ACC112 (cell line): ENCODE data around the gene CREB5.
A peak's percentile ranks its signal among the peaks of the same experiment; 100 is the strongest.

Experiments
- H2AFZ ChIP-seq: fragments of 200-600 bp; sonication (generic); one replicate; pipeline ENCODE4 v1.6.0; 2017; ENCODE audit warnings: antibody characterized with exemption, low read length; ENCODE audit not compliant: unreplicated experiment
- H3K27ac ChIP-seq: fragments of 200-600 bp; sonication (generic); 2 replicates; pipeline ENCODE4 v1.5.1; 2014; ENCODE audit warnings: low read depth, mild to moderate bottlenecking, antibody characterized with exemption, low read length, moderate library complexity
- H3K27me3 ChIP-seq: fragments of 200-600 bp; sonication (generic); 2 replicates; pipeline ENCODE4 v1.6.1; 2014; ENCODE audit warnings: mild to moderate bottlenecking, antibody characterized with exemption, low read length, moderate library complexity, mixed read lengths; ENCODE audit not compliant: insufficient read depth
- H3K36me3 ChIP-seq: fragments of 200-600 bp; sonication (generic); 2 replicates; pipeline ENCODE4 v1.6.1; 2016; ENCODE audit warnings: mild to moderate bottlenecking, antibody characterized with exemption, low read length, moderate library complexity, mixed read lengths; ENCODE audit not compliant: insufficient read depth
- H3K4me1 ChIP-seq: fragments of 200-600 bp; sonication (generic); one replicate; pipeline ENCODE4 v1.6.1; 2016; ENCODE audit warnings: low read length, mixed read lengths; ENCODE audit not compliant: insufficient read depth, unreplicated experiment, control insufficient read depth
- H3K4me3 ChIP-seq: fragments of 200-600 bp; sonication (generic); 2 replicates; pipeline ENCODE4 v1.5.1; 2014; ENCODE audit warnings: mild to moderate bottlenecking, low read depth, low read length
- H3K79me2 ChIP-seq: fragments of 200-600 bp; sonication (generic); one replicate; pipeline ENCODE4 v1.6.0; 2016; ENCODE audit warnings: low read length; ENCODE audit not compliant: control insufficient read depth, unreplicated experiment, insufficient read depth

Gene CREB5

DNA sequence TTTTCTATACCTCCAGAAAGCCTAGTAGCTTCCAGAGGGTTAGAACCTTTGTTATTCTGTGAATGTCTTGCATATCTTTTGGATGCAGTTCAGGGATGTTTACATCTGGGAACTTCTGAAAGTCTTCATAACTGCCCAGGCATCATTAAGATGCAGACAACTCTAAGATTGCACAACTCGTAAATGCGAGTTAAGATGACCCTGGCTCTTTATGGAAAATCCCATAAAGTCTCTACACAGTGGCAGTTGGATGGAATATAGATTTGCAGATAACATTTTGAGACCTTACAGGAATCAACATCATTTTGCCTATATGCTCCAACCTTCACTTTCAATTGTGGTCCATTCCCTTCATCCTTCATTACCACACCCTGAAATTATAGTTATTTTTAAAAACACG is 151.7 kb downstream of the CREB5 start:
- H2AFZ ChIP-seq, result no peak overlapping the region
- H3K4me3 ChIP-seq, result no peak overlapping the region
- H3K27me3 ChIP-seq, result peaks cover 38% of the 10 kb centered on the region
- H3K36me3 ChIP-seq, result no peaks in the 10 kb centered on the region
- H3K27ac ChIP-seq, result no peak overlapping the region
- no peaks in the 10 kb centered on the region for H3K79me2 ChIP-seq
- no peaks in the 10 kb centered on the region for H3K4me1 ChIP-seq

DNA sequence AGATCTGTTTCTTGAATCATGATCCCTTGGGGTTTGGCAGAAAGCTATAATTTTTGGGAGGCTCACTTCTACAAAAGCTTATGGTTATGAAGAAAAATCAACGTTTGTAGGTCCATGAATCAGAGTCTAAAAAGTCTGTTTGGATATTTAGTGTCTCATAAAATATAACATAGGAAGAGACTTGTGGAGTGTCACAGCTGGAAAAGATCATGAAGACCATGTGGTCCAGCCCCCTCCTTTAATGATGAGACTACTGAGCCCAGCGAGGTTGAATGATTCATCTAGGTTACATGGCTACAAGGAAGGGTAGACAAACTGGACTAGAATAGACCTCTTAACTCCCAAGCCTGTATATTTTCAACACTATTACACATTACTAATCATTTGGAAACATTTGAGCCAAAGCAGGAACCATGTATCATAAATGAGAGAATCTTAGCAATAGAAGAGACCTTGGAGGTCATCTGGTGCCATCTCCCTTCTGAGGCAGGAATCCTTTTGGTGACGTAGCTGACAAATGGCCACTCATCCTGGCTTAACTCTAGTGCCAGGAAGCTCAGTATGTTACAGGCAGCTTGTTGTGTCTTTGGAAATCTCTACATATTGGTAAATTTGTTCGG is 152.5 kb downstream of the CREB5 start:
- H3K4me3 ChIP-seq, result no peak overlapping the region
- no peaks in the 10 kb centered on the region for H3K36me3 ChIP-seq
- no peak overlapping the region for H3K27ac ChIP-seq
- H3K27me3 ChIP-seq, result peaks cover 34% of the 10 kb centered on the region
- H2AFZ ChIP-seq, result no peak overlapping the region
- H3K4me1 ChIP-seq, result no peaks in the 10 kb centered on the region
- no peaks in the 10 kb centered on the region for H3K79me2 ChIP-seq

DNA sequence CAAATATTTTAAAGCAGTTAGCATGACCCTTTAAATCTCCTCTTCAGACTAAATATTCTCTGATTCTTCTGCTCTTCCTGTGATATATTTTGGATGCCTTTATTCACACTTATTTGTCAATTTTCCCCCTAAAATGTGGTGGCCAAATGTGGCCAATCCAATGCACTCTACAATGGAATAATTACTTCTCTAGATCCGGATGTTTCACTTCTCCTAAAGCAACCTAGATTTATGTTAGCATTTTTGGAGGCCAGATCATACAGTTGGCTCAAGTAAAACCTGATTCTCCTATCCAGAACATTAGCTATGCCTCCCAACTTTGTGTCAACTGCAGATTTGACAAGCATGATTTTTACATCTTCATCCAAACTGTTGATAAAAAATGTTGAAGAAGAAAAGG is 153.7 kb downstream of the CREB5 start:
- Histone ChIP-seq H3K36me3 (no peaks in the 10 kb centered on the region), H3K27me3 (peaks cover 29% of the 10 kb centered on the region), H3K27ac (no peak overlapping the region), H2AFZ (no peak overlapping the region), H3K4me1 (peaks cover 9% of the 10 kb centered on the region), H3K4me3 (no peak overlapping the region), H3K79me2 (no peaks in the 10 kb centered on the region)

DNA sequence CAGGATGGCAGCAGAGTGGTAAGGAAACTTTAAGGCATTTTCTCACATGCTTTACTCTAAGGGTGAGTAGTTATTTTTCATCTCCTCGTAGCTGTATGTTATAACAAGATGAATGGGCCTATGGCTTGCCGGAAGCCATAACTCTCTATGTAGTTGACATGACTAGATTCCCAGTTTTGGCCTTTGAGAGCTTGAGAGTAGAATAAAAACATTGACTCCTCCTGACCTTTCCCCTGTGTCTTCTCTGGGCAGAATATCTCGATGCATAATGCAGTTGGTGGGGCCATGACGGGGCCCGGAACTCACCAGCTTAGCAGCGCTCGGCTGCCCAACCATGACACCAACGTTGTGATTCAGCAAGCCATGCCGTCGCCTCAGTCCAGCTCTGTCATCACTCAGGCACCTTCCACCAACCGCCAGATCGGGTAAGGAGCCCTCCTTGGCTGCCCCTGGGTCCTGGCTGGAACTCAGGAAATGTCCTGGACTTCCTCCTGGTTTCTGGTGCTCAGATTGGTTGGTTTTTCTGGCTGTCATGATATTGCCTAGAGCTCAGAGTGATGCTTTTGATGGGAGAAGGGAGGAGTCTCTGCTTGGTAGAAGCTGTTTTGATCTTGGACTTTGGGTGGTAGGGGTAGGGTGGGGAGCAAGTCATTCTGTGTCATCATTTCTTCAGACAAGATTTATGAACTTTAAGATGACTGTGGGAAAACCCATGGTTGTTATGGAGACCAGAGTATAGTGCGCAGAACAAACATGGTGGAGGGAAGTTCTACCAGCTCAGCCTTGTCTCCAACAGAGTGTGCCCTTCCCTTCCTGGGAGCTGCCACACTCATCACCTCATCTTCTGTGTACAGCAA is 158.0 kb downstream of the CREB5 start:
- peaks cover 32% of the 10 kb centered on the region for H3K4me1 ChIP-seq
- peak overlapping the region; percentile 39 for H2AFZ ChIP-seq
- H3K4me3 ChIP-seq, result no peak overlapping the region
- no peaks in the 10 kb centered on the region for H3K79me2 ChIP-seq
- H3K36me3 ChIP-seq, result no peaks in the 10 kb centered on the region
- no peak overlapping the region for H3K27ac ChIP-seq
- H3K27me3 ChIP-seq, result peaks cover 7% of the 10 kb centered on the region; the same call in 1 of the 2 replicates

DNA sequence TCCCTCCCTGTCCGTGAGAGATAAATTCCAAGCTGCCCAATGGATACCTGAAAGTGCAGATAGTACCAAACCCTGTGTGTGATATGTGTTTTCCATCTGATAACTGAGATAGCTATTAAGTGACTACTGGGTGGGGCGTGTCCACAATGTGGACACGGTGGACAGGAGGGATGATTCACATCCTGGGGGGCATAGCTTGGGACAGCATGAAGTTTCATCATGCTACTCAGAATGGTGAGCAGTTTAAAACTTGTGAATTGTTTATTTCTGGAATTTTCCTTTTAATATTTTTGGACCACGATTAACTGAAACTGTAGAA is 158.6 kb downstream of the CREB5 start:
- H3K4me1 ChIP-seq, result peaks cover 32% of the 10 kb centered on the region
- H3K79me2 ChIP-seq, result no peaks in the 10 kb centered on the region
- no peak overlapping the region for H3K4me3 ChIP-seq
- H2AFZ ChIP-seq, result peak overlapping the region; percentile 39
- no peaks in the 10 kb centered on the region for H3K36me3 ChIP-seq
- H3K27me3 ChIP-seq, result peaks cover 6% of the 10 kb centered on the region; the same call in 1 of the 2 replicates
- peak overlapping the region; percentile 24; the same call in 1 of the 2 replicates for H3K27ac ChIP-seq

DNA sequence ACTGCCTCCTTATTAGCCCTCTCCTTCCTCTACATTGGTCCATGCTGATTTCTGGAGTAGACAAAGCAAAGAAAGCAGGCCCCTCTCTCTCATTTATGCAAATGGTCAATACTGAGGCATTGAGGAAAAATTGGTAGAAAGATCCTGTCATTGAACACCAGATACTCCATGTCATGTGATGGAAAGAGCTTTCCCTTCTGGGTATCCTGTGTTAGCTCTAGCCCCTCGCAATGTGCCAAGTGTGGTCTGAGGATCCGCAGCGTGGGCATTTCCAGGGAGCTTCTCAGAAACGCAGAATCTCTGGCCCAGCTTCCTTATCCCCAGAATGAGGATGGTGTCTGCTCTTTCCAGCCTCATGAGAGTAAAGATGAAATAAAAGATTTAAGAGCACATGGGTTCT is 159.1 kb downstream of the CREB5 start:
- peak overlapping the region; percentile 24; the same call in 1 of the 2 replicates for H3K27ac ChIP-seq
- H3K4me1 ChIP-seq, result peaks cover 32% of the 10 kb centered on the region
- peak overlapping the region; percentile 39 for H2AFZ ChIP-seq
- H3K79me2 ChIP-seq, result no peaks in the 10 kb centered on the region
- no peaks in the 10 kb centered on the region for H3K36me3 ChIP-seq
- no peak overlapping the region for H3K4me3 ChIP-seq
- peaks cover 6% of the 10 kb centered on the region; the same call in 1 of the 2 replicates for H3K27me3 ChIP-seq

DNA sequence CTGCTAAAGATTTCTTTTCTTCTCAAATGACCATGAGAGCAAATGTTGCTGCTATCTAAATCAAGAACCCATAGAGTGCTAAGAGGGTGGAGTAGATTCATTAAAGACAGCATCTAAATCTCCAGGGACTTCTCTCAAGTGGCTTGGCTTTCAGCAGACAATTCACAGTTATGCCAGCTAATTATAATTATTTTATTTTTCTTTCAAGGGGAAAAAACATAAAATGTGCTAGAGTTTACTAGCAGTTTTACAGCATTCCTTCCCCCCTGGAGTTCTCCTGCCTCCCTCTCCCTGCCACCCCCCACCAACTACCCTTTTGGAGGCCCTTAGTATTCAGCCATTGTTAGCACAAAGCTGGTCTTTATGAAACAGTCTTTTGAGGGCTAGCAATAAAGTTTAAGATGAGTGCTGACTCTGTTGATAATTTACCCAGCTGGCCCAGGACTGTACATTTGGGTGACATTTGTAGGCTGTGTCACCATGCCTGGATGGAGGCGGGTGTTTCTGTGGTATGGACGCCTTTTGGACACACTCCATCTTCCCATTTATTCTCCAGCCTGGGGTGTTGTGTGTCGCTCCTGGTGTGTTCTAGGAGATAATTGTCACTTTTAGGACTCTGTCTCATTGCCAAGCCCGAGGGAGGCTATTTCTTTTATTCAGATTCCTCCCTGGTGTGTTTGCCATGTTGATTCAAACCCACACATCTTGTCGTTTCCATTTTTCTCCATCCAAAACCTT is 160.2 kb downstream of the CREB5 start:
- H3K27ac ChIP-seq, result no peak overlapping the region
- H3K27me3 ChIP-seq, result peaks cover 9% of the 10 kb centered on the region; the same call in 1 of the 2 replicates
- peaks cover 32% of the 10 kb centered on the region for H3K4me1 ChIP-seq
- no peaks in the 10 kb centered on the region for H3K36me3 ChIP-seq
- H2AFZ ChIP-seq, result no peak overlapping the region
- no peaks in the 10 kb centered on the region for H3K79me2 ChIP-seq
- H3K4me3 ChIP-seq, result no peak overlapping the region

DNA sequence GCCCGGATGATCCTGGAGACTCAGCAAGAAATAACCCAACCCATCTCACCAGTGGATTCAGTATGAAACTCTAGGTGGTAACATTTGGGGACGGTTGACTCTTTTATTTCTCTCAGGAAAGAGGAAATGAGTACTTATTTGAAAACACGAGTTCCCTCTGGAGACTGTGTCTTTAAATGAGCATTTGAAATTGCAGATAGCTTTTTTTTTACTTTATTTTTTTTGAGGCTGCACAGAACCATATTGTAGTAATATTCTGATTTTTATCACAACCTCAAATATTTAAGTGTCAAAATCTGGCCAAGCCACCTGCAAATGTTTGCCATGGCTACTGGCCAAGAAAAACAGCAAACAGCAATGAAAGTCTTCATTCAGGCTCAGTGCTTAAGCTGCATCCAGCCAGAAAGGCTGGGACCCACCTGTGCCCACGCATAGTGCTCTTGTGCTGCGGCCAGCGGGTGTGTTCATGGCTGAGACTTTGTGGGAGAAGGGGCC is 160.8 kb downstream of the CREB5 start:
- H2AFZ ChIP-seq, result no peak overlapping the region
- peaks cover 32% of the 10 kb centered on the region for H3K4me1 ChIP-seq
- peaks cover 14% of the 10 kb centered on the region; the same call in 1 of the 2 replicates for H3K27me3 ChIP-seq
- no peaks in the 10 kb centered on the region for H3K36me3 ChIP-seq
- H3K27ac ChIP-seq, result no peak overlapping the region
- no peak overlapping the region for H3K4me3 ChIP-seq
- no peaks in the 10 kb centered on the region for H3K79me2 ChIP-seq

DNA sequence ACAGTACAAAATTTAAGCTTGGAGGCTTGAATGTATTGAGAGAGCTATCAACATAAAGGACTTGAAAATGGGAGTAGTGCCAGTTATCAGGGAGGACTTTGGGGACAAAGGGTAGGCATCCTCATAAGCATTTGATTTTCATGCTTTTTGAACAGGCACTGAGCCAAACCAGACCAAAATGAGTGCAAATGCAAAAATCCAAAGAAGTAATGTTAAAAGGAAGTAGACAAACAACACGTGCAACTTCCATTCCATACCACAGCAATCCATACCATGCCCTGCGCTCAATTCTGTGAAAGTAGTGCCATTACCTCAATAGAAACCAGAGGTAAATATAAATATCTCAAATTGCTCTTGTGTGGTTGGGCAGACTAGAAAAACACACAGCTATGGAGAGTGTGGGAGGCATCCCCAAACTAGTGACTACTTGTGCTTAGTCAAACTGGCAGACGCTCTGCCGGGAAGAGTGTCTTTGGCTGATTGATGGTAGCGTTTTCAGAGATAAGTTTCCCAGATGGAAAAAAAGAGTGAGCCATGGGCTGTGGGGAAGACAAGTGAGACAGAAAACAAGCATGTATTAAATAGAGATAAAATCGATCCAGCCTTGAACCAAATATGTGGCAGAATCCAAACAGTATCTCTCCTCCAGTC is 161.5 kb downstream of the CREB5 start:
- no peak overlapping the region for H3K4me3 ChIP-seq
- H3K4me1 ChIP-seq, result peaks cover 32% of the 10 kb centered on the region
- H3K27me3 ChIP-seq, result peaks cover 17% of the 10 kb centered on the region; the same call in 1 of the 2 replicates
- no peaks in the 10 kb centered on the region for H3K79me2 ChIP-seq
- H3K27ac ChIP-seq, result no peak overlapping the region
- no peaks in the 10 kb centered on the region for H3K36me3 ChIP-seq
- no peak overlapping the region for H2AFZ ChIP-seq

DNA sequence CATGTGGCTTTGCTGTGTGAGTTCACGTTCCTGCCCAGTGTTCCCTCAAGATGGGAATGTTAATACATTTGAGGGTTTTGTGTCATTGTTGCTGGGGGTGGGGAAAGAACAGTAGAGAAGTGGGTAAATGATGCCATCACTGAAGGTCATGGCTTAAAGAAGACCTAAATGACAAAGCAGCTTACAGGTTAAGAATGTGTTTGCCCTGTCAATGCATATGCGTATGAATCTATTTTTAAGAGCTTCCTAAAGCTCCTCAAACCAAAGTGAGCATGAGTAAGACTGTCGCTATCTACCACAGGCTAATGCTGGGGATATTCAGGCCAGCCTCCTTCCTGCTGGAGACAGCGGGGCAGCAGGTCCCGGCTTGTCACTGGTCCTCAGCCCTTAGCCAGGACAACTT is 162.9 kb downstream of the CREB5 start:
- H3K27ac ChIP-seq, result no peak overlapping the region
- H3K36me3 ChIP-seq, result no peaks in the 10 kb centered on the region
- H2AFZ ChIP-seq, result no peak overlapping the region
- H3K4me3 ChIP-seq, result no peak overlapping the region
- peaks cover 32% of the 10 kb centered on the region; the same call in 1 of the 2 replicates for H3K27me3 ChIP-seq
- H3K79me2 ChIP-seq, result no peaks in the 10 kb centered on the region
- peaks cover 31% of the 10 kb centered on the region for H3K4me1 ChIP-seq
